Activated naive CD4-positive, alpha-beta T cell treated with anti-CD3 and anti-CD28 coated beads, Interleukin-2, amount 50 U/mL, for 24 hours (primary cell): ENCODE data around the gene FNDC5.

Experiments
- H3K27ac Mint-ChIP-seq: one replicate; pipeline ENCODE4 v1.8.0; 2021; ENCODE audit warnings: mild to moderate bottlenecking, mixed read lengths
- H3K27me3 Mint-ChIP-seq: one replicate; pipeline ENCODE4 v1.8.0; 2021; ENCODE audit warnings: mixed read lengths
- H3K36me3 Mint-ChIP-seq: one replicate; pipeline ENCODE4 v1.8.0; 2021; ENCODE audit warnings: mixed read lengths
- H3K4me1 Mint-ChIP-seq: one replicate; pipeline ENCODE4 v1.8.0; 2021; ENCODE audit warnings: mixed read lengths
- H3K4me3 Mint-ChIP-seq: one replicate; pipeline ENCODE4 v1.8.0; 2021; ENCODE audit warnings: mild to moderate bottlenecking, mixed read lengths
- H3K9me3 Mint-ChIP-seq: one replicate; pipeline ENCODE4 v1.8.0; 2021; ENCODE audit warnings: mixed read lengths

Gene FNDC5

DNA sequence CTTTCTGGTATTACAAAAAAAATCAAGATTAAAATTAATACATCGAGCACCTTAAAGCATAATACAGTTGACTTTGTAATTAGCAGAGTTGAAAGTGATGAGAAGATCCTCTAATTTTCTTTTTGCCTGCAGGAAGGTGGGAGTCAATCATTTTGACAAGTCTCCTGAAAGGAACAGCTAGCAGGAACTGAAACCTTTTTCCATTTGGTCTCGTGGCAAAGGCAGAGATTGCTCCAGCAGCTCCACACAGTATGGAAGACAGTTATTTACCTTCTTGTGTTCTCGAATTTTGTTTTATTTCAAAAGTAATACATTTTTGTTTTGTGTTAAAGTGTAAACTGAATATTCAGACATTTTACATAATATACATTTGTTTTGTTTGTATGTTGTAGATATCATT lies 45.5 kb downstream of the FNDC5 start:
- Mint-ChIP-seq H3K36me3 (peaks cover 12% of the 10 kb centered on the region), H3K27ac (no peak overlapping the region), H3K9me3 (no peaks in the 10 kb centered on the region), H3K4me1 (peaks cover 42% of the 10 kb centered on the region), H3K27me3 (no peaks in the 10 kb centered on the region), H3K4me3 (no peak overlapping the region)

DNA sequence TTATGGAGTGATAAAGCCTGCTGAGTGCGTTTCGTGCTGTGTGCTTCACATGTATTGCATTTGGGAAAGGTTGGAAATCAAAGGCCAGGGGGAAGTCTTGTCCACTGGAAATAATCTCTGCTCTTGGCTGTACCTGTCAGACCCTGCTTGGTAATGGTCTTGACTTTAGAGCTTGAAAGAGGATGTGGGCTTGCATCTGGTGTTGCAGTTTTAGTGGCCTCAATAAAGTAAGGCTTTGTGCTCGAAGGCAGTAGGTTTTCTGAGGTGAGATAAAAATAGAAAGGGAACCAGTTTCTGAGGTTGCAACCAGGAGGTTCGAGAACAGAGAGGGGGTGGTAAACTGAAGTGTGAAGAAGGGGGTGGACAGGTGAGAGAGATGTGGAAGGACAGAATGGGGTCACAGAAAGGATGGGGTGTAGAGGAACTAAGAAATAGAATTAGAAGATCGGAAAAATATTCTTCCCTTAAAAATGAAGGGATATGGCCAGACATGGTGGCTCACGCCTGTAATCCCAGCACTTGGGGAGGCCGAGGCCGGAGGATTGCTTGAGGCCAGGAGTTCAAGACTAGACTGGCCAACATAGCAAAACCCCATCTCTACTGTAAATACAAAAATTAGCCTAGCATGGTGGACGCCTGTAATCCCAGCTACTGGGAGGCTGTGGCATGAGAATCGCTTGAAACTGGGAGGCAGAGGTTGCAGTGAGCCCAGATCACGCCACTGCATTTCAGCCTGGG lies 51.7 kb downstream of the FNDC5 start:
- H3K27me3 Mint-ChIP-seq = no peaks in the 10 kb centered on the region
- H3K27ac Mint-ChIP-seq = peak overlapping the region; percentile 73
- H3K9me3 Mint-ChIP-seq = no peaks in the 10 kb centered on the region
- H3K36me3 Mint-ChIP-seq = peaks cover 16% of the 10 kb centered on the region
- H3K4me1 Mint-ChIP-seq = peaks cover 59% of the 10 kb centered on the region
- peak overlapping the region; percentile 97 for H3K4me3 Mint-ChIP-seq

DNA sequence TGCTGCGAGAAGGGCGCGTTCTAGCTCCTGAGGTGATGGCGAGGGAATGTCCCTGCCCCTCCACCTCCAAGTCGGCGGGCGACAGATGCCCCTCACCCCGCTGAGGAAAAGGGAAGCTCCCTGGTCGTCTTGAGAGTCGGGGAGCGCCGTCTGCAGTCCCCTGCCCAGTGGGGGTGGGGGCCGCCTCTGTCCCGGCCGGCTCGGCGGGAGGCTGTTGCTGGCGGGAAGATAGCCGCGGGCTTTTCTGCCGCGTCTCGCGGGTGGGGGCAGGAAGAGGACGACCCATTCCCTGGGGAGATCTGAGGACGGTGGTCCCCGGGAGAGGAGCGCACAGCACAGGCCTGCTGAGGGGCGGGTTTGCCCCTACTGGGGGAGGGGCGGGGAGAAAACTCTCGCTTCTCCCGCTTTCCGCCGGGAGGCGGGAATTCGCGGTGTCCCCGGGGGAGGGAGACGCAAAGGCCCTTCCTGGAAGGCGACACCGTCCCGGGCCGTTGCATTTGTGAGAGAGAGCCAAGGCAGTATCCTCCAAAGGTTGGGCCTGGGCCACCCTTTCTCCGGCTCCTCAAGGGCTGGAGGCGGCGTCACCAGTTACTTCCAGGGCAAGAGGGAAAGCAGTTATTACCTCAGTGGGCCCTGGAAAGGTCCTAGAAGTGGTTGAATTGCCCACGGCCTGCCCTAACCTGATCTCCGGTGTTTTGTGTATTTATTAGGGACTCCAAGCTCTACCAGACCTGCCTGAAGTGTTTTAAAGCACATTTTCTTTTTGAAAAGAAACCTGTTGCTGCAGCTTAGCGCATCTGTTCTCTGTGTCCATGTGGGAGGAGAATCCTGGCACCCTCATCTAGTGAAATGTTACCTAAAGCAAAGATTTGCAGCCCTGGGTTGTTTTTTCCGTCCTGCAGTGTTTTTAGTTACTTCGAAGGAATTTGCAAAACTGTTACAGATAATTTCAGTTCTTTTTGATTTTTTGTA lies 52.6 kb downstream of the FNDC5 start:
- H3K27me3 Mint-ChIP-seq = no peaks in the 10 kb centered on the region
- no peaks in the 10 kb centered on the region for H3K9me3 Mint-ChIP-seq
- peaks cover 21% of the 10 kb centered on the region for H3K36me3 Mint-ChIP-seq
- H3K4me3 Mint-ChIP-seq = peak overlapping the region; percentile 97
- H3K4me1 Mint-ChIP-seq = peaks cover 60% of the 10 kb centered on the region
- peak overlapping the region; percentile 98 for H3K27ac Mint-ChIP-seq

DNA sequence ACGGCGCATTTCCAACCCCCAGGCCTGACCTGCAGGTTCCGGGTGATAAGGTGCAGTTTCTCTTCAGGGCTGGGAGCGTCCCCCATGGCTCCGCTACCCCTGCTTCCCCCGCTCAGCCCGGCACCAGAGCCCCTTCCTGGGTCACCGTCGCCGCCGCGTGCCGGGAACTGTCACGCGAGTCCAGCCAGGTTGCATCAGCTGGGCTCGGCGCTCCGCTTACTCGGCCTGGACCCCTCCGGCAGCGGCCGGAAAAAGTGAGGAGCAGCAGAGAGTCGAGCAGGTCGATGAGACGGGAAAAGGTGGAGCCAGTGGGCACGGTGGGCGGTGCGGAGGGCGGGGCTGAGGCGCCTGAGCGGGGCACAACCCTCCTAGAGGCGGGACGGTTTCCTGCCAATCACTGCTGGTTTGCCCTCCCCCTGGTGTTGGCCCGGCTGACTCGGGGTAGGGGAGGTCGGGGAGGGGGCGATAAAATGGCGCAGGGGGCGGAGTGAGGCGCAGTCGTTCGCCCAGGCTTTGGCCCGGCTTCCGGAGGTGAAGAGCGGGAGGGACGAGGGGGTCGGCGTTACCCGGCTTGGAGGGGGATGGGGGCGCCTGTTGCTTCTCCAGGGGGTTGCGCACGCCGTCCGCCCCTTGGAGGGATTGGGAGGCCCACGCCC lies 53.4 kb downstream of the FNDC5 start, which contains the start of the genes S100PBP and YARS1:
S100PBP (plus strand) TSS at position 495 of the 656 bp plus-strand sequence. CDS start 8,447 bp downstream, outside the sequence.
YARS1 (minus strand) TSS at position 200 of the 656 bp plus-strand sequence; CDS start at position 86, 114 bp downstream.
- H3K27ac Mint-ChIP-seq = peak within 1 kb of the TSS; percentile 98
- no peaks in the 10 kb centered on the region for H3K9me3 Mint-ChIP-seq
- no peaks in the 10 kb centered on the region for H3K27me3 Mint-ChIP-seq
- peaks cover 24% of the 10 kb centered on the region for H3K36me3 Mint-ChIP-seq
- H3K4me3 Mint-ChIP-seq = peak within 1 kb of the TSS; percentile 97
- peaks cover 60% of the 10 kb centered on the region for H3K4me1 Mint-ChIP-seq

DNA sequence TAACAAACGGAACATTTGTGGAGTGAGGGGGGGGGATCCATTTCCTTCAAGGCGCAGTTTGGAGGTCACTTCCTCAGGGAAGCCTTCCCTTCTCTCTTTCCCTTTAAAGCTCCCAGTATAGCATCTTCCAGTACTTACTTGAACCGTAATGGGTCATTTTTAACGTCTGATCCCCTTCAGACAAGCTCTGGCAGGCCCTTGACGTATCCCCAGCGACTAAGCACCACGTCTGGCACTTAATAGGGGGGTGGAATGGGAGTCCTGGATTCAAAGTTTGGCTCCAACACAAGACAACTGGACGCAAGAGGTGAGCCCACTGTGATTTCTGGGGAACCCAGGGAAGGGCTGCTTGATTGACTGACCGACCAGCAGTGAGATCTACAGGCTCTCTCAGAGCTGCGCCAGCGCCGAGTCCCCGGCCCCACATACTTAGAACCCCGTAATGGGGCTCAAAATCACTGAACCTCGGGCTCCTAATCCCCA lies 54.0 kb downstream of the FNDC5 start:
- H3K27ac Mint-ChIP-seq = peak overlapping the region; percentile 98
- peak overlapping the region; percentile 97 for H3K4me3 Mint-ChIP-seq
- no peaks in the 10 kb centered on the region for H3K9me3 Mint-ChIP-seq
- peaks cover 24% of the 10 kb centered on the region for H3K36me3 Mint-ChIP-seq
- no peaks in the 10 kb centered on the region for H3K27me3 Mint-ChIP-seq
- peaks cover 61% of the 10 kb centered on the region for H3K4me1 Mint-ChIP-seq

DNA sequence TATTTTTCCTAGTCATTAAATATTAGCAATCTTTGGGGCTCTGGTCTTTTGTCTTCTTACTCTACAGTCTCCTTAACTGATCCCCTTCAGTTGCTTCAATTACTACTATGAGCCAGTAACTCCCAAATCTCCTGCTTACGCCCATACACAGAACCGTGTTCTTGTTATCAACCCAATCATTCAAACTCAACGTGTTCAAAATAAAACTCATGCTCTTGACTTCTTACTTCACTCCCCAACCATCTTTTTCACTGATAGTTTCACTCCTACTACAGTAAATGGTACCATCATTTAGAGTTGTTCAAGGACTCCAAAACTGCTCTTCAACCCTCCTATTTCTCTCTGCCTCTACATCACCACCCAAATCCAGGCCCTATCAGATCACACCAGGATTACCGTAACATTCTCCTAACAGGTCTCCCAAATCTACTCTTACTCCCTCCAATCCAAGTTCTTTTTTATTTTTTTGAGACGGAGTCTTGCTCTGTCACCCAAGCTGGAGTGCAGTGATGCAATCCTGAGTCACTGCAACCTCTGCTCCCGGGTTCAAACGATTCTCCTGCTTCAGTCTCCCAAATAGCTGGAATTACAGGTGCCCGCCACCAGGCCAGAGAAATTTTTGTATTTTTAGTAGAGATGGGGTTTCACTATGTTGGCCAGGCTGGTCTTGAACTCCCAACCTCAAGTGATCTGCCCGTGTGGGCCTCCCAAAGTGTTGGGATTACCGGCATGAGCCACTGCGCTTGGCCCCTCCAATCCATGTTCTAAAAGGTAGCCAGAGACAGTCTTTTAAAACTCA lies 56.6 kb downstream of the FNDC5 start:
- no peaks in the 10 kb centered on the region for H3K9me3 Mint-ChIP-seq
- H3K36me3 Mint-ChIP-seq = peaks cover 32% of the 10 kb centered on the region
- peaks cover 62% of the 10 kb centered on the region for H3K4me1 Mint-ChIP-seq
- no peaks in the 10 kb centered on the region for H3K27me3 Mint-ChIP-seq
- peak overlapping the region; percentile 97 for H3K4me3 Mint-ChIP-seq
- H3K27ac Mint-ChIP-seq = peak overlapping the region; percentile 66
